Testis (tissue), 3 donors: ENCODE results near the gene IRAK1. TPM values are rescaled to one million over a fixed set of nuclear protein-coding genes. Genes with fewer than 3 reads are reported as not detected.

Experiments used
- DNase-seq: peaks from one replicate; pipeline ENCODE4 v3.0.0-alpha.2; 2019
- H3K27ac ChIP-seq, 2 donors: fragments of 200-600 bp; sonication (generic); one replicate each; pipeline ENCODE4 v1.5.1; 2019
- H3K27me3 ChIP-seq: fragments of 200-600 bp; sonication (generic); one replicate; pipeline ENCODE4 v1.5.1; 2019
- H3K36me3 ChIP-seq: fragments of 200-600 bp; sonication (generic); one replicate; pipeline ENCODE4 v1.5.1; 2017; ENCODE audit warnings: low read depth; ENCODE audit errors: missing control alignments
- H3K4me1 ChIP-seq: fragments of 200-600 bp; sonication (generic); one replicate; pipeline ENCODE4 v1.5.1; 2019
- H3K4me3 ChIP-seq, 2 donors: fragments of 200-600 bp; sonication (generic); one replicate each; pipeline ENCODE4 v1.5.1; 2017 to 2019
- H3K9me3 ChIP-seq: fragments of 200-600 bp; sonication (generic); one replicate; pipeline ENCODE4 v1.5.1; 2017
- CTCF ChIP-seq, 3 experiments: fragments of 450-650 bp in 2 of 3; fragments of 200-600 bp in 1 of 3; sonication (generic) in 1 of 3; IDR thresholded peaks; one replicate each; pipeline ENCODE4 v1.5.1; 2016 to 2019; ENCODE audit warnings: antibody characterized with exemption in 3 of 3, mild to moderate bottlenecking in 2 of 3, moderate library complexity in 1 of 3
- POLR2A ChIP-seq: fragments of 450-650 bp; IDR thresholded peaks from one replicate; pipeline ENCODE4 v1.6.1; 2017; ENCODE audit warnings: antibody characterized with exemption, mild to moderate bottlenecking, moderate library complexity
- WGBS, 2 donors: methylation state at CpG; one replicate each; pipeline ENCODE4 v1.1.5; 2018; 5-methylcytosine and 5-hydroxymethylcytosine counted together
- intact Hi-C: fragments of 100-400 bp; cut with DNase I; formaldehyde crosslinking; loops from one replicate; pipeline ENCODE4 v1.15.1; 2023; ENCODE audit warnings: low total_unique reads
- polyA plus RNA-seq: library from polyadenylated mRNA; stranded (reverse); fragments of 350-450 nt; fragmentation: Illumina TruSeq; extraction: RNeasy Lipid Tissue Mini Kit (QIAGEN cat#74804); gene quantifications from one replicate; pipeline ENCODE4 v1.2.3, GENCODE V29; 2014; ENCODE audit warnings: low read depth, low replicate concordance; ENCODE audit not compliant: insufficient read depth
- total RNA-seq, 2 donors: library from RNA; depleted of rRNA; stranded (reverse); fragments of >200 nt; gene quantifications; one replicate each; pipeline ENCODE4 v1.2.3, GENCODE V29; 2016

Gene IRAK1
- total and polyA plus RNA-seq, 3 donors from 2014 or later, result 48.6 to 90.8 (median 77.6) TPM

- DNase-seq, result no peak
- Histone ChIP-seq H3K36me3 (no peaks in the 10 kb centered on the region), H3K27me3 (no peaks in the 10 kb centered on the region), H3K27ac (no peak overlapping the region), H3K4me1 (peaks cover 3% of the 10 kb centered on the region), H3K9me3 (no peaks in the 10 kb centered on the region), H3K4me3 (no peak overlapping the region)
- intact Hi-C loops, result no loop called here
- TF ChIP-seq POLR2A, result no peak
- no peak for TF ChIP-seq CTCF (IDR thresholded peaks at IDR 0.05)
- 34 to 73% methylated on average over 4 of the region's 5 CpGs for WGBS, 2 donors
Observed at GRCh38 chrX:154038656-154039055, 19.0 kb upstream of the IRAK1 start.

- intact Hi-C loops, result no loop called here
- TF ChIP-seq POLR2A, result no peak
- no peak for TF ChIP-seq CTCF (IDR thresholded peaks at IDR 0.05)
- DNase-seq, result no peak
- 52 to 81% methylated on average over 5 of the region's 5 CpGs for WGBS, 2 donors
- peaks cover 3% of the 10 kb centered on the region for H3K4me1 ChIP-seq
- H3K36me3 ChIP-seq, result no peaks in the 10 kb centered on the region
- H3K4me3 ChIP-seq, result no peak overlapping the region
- H3K27ac ChIP-seq, result no peak overlapping the region
- no peaks in the 10 kb centered on the region for H3K9me3 ChIP-seq
- H3K27me3 ChIP-seq, result no peaks in the 10 kb centered on the region
Observed at GRCh38 chrX:154037754-154038153, 18.1 kb upstream of the IRAK1 start.

- no peak overlapping the region for H3K27ac ChIP-seq
- TF ChIP-seq POLR2A (no peak), CTCF (IDR thresholded peaks at IDR 0.05) (no peak)
- intact Hi-C loops, result no loop called here
- no peaks in the 10 kb centered on the region for H3K36me3 ChIP-seq
- H3K9me3 ChIP-seq, result no peaks in the 10 kb centered on the region
- 92 to 94% methylated on average over 8 of the region's 8 CpGs for WGBS, 2 donors
- DNase-seq, result no peak
- no peaks in the 10 kb centered on the region for H3K27me3 ChIP-seq
- peaks cover 3% of the 10 kb centered on the region for H3K4me1 ChIP-seq
- no peak overlapping the region for H3K4me3 ChIP-seq
Observed at GRCh38 chrX:154036513-154036912, 16.8 kb upstream of the IRAK1 start.

GRCh38 chrX:154033848-154034247 is 14.1 kb upstream of the IRAK1 start:
- Histone ChIP-seq H3K4me3 (no peak overlapping the region), H3K27me3 (no peaks in the 10 kb centered on the region), H3K4me1 (peaks cover 1% of the 10 kb centered on the region), H3K9me3 (no peaks in the 10 kb centered on the region), H3K27ac (no peak overlapping the region), H3K36me3 (no peaks in the 10 kb centered on the region)
- DNase-seq, result no peak
- WGBS, 2 donors, result 71 to 76% methylated on average over 1 to 2 of the region's 2 CpGs
- intact Hi-C loops, result no loop called here
- TF ChIP-seq POLR2A, result no peak
- no peak for TF ChIP-seq CTCF (IDR thresholded peaks at IDR 0.05)

GRCh38 chrX:154032653-154033052 is 13.0 kb upstream of the IRAK1 start:
- Histone ChIP-seq H3K9me3 (no peaks in the 10 kb centered on the region), H3K4me3 (no peak overlapping the region), H3K27me3 (no peaks in the 10 kb centered on the region), H3K36me3 (no peaks in the 10 kb centered on the region), H3K4me1 (peaks cover 4% of the 10 kb centered on the region), H3K27ac (no peak overlapping the region)
- intact Hi-C loops, result no loop called here
- 53 to 57% methylated on average over 5 to 9 of the region's 9 CpGs for WGBS, 2 donors
- no peak for TF ChIP-seq CTCF (IDR thresholded peaks at IDR 0.05)
- TF ChIP-seq POLR2A, result no peak
- DNase-seq, result no peak
